ENCODE data around the gene CCDC144A.
"Not testable (repeated sequence)": the region's sequence is repeated elsewhere in the genome, so short reads cannot be mapped to it uniquely, and the experiment has no call there.

The CCDC144A gene, protein sequence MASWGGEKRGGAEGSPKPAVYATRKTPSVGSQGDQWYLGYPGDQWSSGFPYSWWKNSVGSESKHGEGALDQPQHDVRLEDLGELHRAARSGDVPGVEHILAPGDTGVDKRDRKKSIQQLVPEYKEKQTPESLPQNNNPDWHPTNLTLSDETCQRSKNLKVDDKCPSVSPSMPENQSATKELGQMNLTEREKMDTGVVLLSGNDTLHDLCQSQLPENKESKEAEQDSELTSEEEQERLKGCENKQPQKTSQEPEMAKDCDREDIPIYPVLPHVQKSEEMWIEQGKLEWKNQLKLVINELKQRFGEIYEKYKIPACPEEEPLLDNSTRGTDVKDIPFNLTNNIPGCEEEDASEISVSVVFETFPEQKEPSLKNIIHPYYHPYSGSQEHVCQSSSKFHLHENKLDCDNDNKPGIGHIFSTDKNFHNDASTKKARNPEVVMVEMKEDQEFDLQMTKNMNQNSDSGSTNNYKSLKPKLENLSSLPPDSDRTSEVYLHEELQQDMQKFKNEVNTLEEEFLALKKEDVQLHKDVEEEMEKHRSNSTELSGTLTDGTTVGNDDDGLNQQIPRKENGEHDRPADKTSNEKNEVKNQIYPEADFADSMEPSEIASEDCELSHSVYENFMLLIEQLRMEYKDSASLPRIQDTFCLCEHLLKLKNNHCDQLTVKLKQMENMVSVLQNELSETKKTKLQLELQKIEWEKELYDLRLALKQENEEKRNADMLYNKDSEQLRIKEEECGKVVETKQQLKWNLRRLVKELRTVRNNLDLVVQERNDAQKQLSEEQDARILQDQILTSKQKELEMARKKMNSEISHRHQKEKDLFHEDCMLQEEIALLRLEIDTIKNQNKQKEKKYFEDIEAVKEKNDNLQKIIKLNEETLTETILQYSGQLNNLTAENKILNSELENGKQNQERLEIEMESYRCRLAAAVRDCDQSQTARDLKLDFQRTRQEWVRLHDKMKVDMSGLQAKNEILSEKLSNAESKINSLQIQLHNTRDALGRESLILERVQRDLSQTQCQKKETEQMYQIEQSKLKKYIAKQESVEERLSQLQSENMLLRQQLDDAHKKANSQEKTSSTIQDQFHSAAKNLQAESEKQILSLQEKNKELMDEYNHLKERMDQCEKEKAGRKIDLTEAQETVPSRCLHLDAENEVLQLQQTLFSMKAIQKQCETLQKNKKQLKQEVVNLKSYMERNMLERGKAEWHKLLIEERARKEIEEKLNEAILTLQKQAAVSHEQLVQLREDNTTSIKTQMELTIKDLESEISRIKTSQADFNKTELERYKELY (N-terminal part only)

DNA sequence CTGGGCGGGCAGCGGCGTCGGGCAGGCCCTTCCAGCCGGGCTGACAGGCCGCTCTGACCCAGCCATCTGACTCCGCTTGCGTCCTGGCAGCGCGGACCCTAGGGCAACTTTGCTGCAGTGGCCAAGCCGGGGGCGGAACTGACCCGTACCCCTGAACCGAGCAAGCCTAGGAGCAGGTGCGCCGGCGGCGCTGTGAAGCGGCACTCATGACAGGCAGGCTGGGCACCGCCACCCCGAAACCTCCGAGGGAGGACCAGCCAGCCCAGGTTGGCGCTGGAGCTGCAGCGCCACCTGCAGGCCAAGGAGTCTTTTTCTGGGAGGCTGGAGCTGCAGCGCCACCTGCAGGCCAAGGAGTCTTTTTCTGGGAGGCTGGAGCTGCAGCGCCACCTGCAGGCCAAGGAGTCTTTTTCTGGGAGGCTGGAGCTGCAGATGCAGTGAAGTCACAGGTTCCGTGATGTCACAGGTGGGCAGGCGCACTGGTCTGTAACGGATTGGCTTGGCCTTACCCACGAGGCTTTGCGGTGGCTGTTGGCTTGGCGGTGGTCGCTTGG is at the start of gene CCDC144A:
Gene CCDC144A, plus strand, starts transcription at position 511 of the 551 bp plus-strand sequence. CDS start 160 bp downstream, outside the sequence.
- FAIRE-seq; DNase-seq (ENCODE audit: low spot score): not testable (repeated sequence)

DNA sequence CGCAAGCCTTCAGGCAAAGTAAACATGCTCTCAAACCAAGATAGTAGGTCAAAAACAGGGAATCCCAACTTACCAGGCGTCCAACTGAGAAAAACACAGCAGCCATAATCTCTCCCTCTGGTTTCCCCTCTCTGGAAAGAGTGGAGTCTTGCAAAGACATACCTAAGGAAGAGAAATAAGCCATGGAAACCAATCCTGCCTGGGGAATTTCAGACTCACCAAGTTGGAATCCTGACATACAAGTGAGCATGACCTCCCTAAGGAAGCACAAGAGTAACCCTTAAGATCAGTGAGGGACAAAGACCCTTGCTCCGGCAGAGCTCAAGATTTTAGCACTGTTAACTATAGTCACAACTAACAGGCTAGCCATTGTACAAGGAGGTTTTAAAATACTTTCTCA is 40.5 kb upstream of the CCDC144A start:
- DNase-seq (ENCODE audit: low spot score) (no peak), FAIRE-seq (no peak)

DNA sequence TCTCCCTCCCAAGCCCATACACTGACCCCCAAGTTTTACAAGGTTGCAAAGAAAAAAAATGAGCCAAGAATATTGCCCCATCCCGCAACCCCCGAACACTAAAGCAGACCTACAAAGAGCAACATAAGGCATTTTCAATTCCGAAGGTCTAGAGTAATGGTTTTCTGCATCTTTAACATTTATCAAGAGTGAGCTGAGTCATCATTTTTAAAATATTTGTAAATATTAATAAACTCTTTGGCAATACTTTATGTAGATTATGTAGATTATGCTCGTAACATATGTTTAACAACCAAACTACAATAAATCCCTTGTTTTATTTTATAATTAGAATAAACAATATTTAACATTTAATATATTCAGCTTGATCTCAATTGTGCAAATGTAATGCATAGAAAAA is 37.8 kb upstream of the CCDC144A start:
- DNase-seq (ENCODE audit: low spot score) (no peak), FAIRE-seq (no peak)

DNA sequence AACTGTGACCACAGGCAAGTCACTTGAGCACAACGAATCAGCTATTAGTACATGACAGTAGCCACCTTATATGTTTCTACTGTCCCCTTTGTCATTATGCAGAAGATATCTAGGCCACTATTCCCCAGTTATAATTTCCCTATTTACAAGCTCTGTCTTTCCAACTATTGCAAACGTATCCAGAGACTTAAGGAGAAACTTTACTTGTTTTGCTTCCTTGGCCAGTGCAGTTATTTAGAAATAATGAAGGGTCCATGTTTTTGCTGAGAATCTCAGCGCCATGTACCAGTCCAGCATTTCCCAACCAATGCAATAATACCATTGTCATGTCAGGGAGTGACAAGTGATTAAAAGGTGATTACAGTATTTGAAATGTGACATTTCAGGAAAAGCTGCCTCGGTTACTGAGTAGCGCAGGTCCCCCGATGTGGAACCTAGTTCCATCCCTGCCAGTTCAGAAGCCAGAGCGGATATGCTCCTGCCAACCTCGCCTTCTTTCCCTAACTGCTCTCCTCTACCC is 37.1 kb upstream of the CCDC144A start:
- FAIRE-seq: no peak
- no peak for DNase-seq (ENCODE audit: low spot score)

DNA sequence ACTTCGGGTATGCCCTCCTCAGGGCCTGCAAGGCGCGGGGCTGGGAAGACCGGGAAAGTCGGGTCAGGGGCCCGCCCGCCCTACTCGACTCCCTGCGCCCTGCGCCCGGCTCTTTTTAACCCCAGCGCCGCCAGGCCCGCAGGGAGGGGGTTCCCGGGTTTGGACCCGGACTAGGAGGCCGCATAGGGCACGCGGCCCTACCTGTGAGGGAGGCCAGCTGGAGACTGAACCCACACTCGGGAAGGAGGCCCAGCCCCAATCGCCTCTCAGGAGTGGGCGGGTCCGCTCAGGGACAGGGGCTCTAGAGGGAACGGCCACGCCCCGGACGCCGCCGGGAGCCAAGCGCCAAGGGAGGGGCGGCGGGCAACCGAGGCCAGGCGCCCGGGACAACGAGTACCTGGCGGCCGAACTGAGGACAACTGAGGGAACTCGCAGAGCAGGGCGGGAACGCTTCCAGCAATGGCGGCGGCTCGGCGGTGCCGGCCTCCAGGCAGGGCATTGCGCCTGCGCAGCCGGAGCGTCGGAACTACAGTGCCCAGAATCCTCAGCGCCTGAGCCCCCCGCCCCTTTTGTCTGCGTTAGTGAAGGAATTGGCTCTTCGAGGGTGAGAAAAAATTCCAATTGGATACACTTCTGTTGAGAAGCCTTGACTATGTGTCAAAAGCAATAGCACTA is 36.5 kb upstream of the CCDC144A start, which contains the start of gene ZNF624:
Gene ZNF624, minus strand, starts transcription at position 484 of the 675 bp plus-strand sequence.
- DNase-seq (ENCODE audit: low spot score): peak; percentile 91
- peak; percentile 9 for FAIRE-seq

DNA sequence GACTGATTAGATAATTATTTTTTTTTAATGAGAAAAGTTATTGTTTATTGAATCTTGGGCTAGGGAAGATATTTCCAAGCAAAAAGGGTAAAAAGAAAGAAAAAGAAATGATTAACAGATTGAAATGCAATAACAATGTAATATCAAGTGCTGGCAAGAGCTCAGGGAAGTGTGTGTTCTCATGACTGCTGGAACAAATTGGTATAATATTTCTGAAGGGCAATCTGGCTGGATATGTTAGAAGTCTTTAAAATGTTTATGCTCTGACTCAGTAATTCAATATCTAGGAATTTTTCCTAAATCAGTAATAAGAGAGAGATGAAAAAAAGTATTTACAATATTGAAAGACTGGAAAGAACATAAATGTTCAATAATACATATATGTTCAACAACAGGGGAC is 28.8 kb upstream of the CCDC144A start:
- FAIRE-seq: no peak
- DNase-seq (ENCODE audit: low spot score): no peak

DNA sequence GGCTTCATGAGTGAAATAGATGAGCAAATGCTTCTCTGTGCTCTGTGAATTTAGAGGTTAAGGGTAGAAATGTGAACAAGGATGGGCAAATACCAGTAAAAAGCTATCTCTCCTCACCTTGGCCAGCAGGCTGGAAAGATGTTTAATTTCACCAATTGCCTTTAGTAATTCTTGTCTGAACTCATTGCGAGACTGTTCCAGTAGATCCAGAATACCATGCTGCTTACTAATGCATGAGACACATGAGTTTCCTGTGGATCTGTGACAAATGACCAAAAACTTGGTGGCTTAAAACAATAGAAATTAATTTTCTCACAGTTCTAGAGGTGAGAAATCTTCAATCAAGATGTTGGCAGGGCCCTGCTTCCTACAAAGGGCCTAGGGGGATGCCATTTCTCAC is 27.1 kb upstream of the CCDC144A start:
- FAIRE-seq: no peak
- no peak for DNase-seq (ENCODE audit: low spot score)

DNA sequence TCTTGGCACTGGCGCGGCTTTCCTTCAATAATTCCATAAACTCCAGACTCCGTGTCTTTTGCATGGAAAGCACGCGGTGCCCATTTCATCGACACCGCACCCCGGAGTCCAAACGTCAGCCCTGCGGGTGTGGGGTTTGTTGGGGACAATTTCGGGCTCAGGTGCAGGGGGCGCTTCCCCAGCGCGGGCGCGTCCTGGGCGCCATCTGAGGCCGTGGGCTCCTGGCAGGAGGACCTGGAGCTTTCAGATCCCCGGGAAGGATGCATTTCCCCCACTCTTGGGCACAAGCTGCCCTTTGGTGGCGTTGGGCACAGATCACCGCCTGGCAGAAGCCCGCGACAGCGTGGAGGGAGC is 23.5 kb upstream of the CCDC144A start:
- FAIRE-seq: not testable (repeated sequence)

DNA sequence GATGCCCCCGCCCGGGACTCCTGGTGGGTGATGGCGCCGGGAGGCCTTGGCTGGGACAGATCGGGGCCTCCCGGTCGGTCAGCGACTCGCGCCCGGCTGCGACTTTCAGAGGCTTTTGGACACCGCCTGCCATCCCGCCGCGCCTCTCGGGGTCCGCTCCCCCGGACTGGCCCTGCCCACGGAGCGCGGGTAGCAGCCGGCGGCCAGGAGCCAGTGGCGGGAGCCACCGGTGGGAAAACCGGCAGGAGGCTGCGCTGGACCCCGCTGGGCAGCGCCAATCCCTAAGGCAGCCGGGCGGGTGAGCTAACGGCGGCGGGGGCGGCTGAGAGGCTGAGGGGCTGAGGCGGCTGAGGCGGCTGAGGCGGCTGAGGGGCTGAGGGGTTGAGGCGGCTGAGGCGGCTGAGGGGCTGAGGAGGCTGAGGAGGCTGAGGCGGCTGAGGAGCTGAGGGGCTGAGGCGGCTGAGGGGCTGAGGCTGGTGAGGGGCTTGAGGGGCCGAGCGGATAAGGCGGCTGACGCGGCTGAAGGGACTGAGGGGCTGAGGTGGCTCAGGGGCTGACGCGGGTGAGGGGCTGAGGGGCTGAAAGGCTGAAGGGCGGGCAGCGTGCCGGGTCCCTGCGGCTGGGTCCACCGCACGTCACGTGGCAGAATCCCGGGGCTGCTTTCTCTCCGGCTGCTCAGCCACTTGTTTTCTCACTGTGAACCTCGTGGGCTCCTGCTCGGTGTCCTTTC is 23.0 kb upstream of the CCDC144A start:
- not testable (repeated sequence) for FAIRE-seq; DNase-seq (ENCODE audit: low spot score)

More for the DNA sequence above, 23.5 kb upstream of the CCDC144A start:
- DNase-seq (ENCODE audit: low spot score): not testable (repeated sequence)

DNA sequence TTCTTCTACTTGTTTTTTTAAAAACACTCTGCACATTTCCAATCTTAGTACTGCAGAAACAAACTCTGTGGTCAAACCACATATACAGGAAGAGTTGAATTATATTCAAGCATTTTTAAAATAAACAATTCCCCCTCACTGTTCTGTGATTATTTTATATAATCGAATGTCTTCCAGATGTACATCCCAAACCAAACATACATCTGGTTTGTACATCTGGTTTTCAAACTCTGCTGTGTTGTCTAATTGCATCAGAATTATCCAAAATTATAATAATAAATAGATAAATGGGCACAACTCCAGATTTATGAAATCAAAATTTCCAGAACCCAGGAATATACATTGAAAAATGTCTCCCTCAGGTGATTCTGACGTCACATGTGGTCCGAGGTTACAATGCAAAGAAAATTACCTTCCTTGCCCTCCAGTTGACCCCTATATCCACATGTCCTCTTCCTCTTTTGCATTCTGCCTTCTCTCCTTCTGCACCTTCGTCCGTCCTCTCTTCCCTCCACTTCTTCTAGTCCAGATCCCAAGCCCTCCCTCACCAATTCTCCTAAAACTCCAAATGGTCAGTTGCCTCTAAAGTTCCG is 13.3 kb upstream of the CCDC144A start:
- FAIRE-seq (no peak), DNase-seq (ENCODE audit: low spot score) (no peak)

DNA sequence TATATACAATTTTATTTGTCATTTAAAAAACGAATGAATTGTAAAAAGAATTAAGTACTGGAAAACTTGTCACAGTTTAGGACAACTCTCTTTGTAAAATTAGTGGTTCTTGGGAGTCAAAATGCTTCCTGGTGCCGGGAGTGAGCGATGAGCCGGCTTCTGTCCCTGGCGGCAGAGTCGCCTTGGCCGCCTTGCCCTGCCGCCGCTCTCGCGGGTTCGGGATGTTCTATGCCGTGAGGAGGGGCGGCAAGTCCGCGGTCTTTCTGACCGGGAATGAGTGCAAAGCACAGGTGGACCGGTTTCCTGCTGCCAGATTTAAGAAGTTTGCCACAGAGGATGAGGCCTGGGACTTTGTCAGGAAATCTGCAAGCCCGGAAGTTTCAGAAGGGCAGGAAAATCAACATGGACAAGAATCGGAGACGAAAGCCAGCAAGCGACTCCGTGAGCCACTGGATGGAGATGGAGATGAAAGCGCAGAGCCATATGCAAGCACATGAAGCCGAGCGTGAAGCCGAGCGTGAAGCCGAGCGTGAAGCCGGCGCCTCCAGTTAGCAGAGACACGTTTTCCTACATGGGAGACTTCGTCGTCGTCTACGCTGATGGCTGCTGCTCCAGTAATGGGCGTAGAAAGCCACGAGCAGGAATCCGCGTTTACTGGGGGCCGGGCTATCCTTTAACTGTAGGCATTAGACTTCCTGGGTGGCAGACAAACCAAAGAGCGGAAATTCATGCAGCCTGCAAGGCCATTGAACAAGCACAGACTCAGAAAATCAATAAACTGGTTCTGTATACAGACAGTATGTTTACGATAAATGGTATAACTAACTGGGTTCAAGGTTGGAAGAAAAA is 6.5 kb upstream of the CCDC144A start:
- FAIRE-seq; DNase-seq (ENCODE audit: low spot score): not testable (repeated sequence)

DNA sequence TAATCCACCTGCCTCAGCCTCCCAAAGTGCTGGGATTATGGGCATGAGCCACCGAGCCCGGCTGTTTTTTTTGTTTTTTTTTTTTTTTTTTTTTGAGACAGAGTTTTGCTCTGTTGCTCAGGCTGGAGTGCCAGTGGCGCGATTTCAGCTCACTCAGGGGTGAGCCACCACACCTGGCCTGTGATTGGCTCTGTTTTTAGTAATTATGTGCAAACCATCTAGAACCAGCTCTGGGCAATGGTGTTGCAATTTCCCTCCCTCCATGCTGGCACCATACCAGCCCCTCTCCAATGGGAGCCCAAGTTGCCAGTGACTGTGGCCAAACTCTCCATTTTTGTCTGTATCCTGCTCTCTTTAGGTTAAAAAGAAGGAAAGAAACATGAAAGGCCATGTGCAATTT is 4.0 kb upstream of the CCDC144A start:
- not testable (repeated sequence) for FAIRE-seq

DNA sequence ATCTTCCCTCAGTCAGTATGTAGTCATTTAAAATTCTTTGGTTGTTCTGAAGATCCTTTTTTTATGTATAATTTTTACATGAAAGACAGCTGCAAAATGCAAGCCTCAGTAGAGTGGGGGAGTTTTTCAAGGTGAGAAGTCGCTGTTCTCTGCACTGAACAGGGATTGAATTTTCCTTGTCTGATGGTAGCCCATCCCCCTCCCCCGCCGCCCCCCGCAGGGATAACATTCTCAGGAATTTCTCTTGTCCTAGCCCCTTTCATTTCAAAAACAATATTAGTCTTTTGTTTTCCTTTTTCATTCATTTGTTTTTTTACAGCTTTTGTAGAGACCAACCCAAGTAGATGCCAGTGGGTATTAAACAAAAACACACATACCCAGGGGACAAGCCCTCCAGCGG is 2.9 kb upstream of the CCDC144A start:
- FAIRE-seq: not testable (repeated sequence)

More for the DNA sequence above, 4.0 kb upstream of the CCDC144A start:
- DNase-seq (ENCODE audit: low spot score): not testable (repeated sequence)

DNA sequence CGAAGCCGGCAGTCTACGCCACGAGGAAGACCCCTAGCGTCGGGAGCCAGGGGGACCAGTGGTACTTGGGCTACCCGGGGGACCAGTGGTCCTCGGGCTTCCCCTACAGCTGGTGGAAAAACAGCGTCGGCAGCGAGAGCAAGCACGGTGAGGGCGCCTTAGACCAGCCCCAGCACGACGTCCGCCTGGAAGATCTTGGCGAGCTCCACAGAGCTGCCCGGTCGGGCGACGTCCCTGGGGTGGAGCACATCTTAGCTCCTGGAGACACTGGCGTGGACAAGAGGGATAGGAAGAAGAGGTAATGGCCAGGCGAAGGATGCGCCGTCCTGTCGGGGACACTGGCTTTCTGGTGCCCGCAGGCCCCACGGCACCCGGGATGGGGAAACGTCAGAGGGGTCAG is 406 bp downstream of the CCDC144A start:
- FAIRE-seq; DNase-seq (ENCODE audit: low spot score): not testable (repeated sequence)

More for the DNA sequence above, 2.9 kb upstream of the CCDC144A start:
- DNase-seq (ENCODE audit: low spot score): not testable (repeated sequence)

DNA sequence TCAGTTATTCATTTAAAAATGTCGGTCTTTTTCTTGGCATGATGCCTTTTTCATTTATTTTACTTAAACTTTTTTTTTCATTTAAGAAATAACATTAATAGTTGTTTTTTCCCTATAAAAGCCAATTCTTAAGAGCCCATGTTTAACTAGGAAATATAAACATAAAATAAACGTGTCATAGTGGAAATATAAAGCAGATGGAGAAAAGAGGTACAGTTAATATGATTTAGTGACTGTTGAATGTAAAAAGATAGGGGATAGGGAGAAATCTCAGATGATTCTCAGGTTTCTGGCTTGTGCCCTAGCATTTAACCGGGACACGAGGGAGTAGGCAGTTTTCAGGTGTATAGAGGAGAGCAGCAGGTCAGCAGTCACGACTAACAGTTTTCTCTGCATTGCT is 7.6 kb downstream of the CCDC144A start:
- DNase-seq (ENCODE audit: low spot score): not testable (repeated sequence)

DNA sequence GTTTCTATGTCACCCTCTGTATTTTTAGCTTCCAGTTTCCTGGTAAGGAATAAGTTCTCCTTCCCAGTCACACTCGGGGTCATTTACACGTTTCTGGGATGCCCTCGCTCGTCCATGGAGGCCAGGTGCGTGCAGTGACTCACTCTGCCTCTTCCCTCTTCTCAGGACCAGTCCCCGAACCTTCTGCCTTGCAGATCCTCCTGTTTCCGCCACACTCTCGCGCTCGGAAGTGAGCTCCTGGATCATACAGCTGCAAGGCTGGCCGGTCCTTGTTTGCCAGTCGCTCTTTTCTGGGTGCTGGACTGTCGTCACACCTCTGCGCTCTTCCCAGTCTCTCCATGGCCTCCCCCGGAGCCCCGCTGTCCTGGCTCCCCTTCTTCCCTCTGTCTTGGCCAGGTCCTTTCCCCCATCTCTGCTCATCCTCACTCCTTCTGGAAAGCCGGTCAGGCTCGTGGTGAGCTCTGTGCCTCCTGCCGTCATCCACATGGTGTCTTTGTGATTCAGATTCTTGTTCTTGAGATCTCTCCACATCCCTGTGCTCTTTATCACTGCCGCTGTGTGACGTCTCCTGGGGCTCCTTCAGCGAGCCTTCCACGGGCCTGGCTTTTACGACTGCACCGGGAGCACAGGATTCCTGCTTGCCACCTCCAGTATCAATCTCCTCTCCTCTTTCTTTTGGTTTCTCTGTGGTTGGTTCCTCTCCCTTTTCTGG is 55.6 kb downstream of the CCDC144A start:
- not testable (repeated sequence) for FAIRE-seq; DNase-seq (ENCODE audit: low spot score)

More for the DNA sequence above, 7.6 kb downstream of the CCDC144A start:
- not testable (repeated sequence) for FAIRE-seq

DNA sequence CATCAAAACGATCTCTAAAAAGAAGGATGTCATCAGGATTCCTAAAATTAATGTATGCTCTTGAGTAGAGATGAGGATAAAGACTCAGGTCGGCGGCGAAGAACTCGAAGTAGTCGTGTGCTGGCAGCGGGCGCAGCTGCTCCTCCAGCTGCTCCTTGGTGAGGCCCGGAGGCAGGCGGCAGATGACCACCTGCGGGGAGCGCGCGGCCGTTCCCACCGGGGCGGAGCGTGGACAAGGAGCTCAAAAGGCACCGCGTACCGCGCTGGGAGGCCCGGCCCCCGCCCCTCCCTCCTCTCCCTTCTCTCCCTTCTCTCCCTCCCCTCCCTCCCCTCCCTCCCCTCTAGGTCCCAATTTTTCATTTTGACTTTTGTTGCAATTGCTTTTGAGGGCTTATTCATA is 56.5 kb downstream of the CCDC144A start:
- FAIRE-seq: not testable (repeated sequence)

More for the DNA sequence above, 56.5 kb downstream of the CCDC144A start:
- not testable (repeated sequence) for DNase-seq (ENCODE audit: low spot score)
